ENCODE measurements around the gene IL34. TPM values are rescaled to one million over a fixed set of nuclear protein-coding genes. Genes with fewer than 3 reads are reported as not detected.
"Not testable (repeated sequence)": the region's sequence is repeated elsewhere in the genome, so short reads cannot be mapped to it uniquely, and the experiment has no call there.

Gene IL34
- total RNA-seq, 2 donors from 2014 or later: 0.39 to 2.2 TPM

- no peak for DNase-seq (ENCODE audit: low spot score)
- no peak for TF ChIP-seq CTCF (IDR thresholded peaks at IDR 0.05)
- no peak overlapping the region for H3K4me3 ChIP-seq
- H3K4me1 ChIP-seq: no peaks in the 10 kb centered on the region
- peaks cover 0 to 7% of the 10 kb centered on the region in 2 donors for H3K9me3 ChIP-seq
- no peak overlapping the region for H3K27ac ChIP-seq
- H3K27me3 ChIP-seq: no peaks in the 10 kb centered on the region
- no peaks in the 10 kb centered on the region for H3K36me3 ChIP-seq
These were observed 18.7 kb upstream of the IL34 start for GRCh38 chr16:70627696-70628095.

- no peaks in the 10 kb centered on the region for H3K4me1 ChIP-seq
- TF ChIP-seq CTCF (IDR thresholded peaks at IDR 0.05): no peak
- no peak overlapping the region for H3K4me3 ChIP-seq
- H3K27me3 ChIP-seq: no peaks in the 10 kb centered on the region
- H3K27ac ChIP-seq: no peak overlapping the region
- DNase-seq (ENCODE audit: low spot score): no peak
- no peaks in the 10 kb centered on the region for H3K36me3 ChIP-seq
- peaks cover 0 to 7% of the 10 kb centered on the region in 2 donors for H3K9me3 ChIP-seq
These were observed 15.2 kb upstream of the IL34 start for GRCh38 chr16:70630960-70631745.

GRCh38 chr16:70632273-70632672 lies 14.1 kb upstream of the IL34 start:
- no peak overlapping the region for H3K27ac ChIP-seq
- no peak for DNase-seq (ENCODE audit: low spot score)
- H3K4me1 ChIP-seq: no peaks in the 10 kb centered on the region
- H3K9me3 ChIP-seq: peaks cover 0 to 7% of the 10 kb centered on the region in 2 donors
- no peaks in the 10 kb centered on the region for H3K27me3 ChIP-seq
- no peaks in the 10 kb centered on the region for H3K36me3 ChIP-seq
- no peak for TF ChIP-seq CTCF (IDR thresholded peaks at IDR 0.05)
- no peak overlapping the region for H3K4me3 ChIP-seq

- not testable (repeated sequence) for H3K4me1 ChIP-seq; H3K27ac ChIP-seq; H3K36me3 ChIP-seq; H3K27me3 ChIP-seq; H3K9me3 ChIP-seq; DNase-seq (ENCODE audit: low spot score); H3K4me3 ChIP-seq
These were observed 12.7 kb upstream of the IL34 start for GRCh38 chr16:70633617-70634016.

- DNase-seq (ENCODE audit: low spot score): no peak
- no peak overlapping the region for H3K4me3 ChIP-seq
- peaks cover 0 to 7% of the 10 kb centered on the region in 2 donors for H3K9me3 ChIP-seq
- H3K27me3 ChIP-seq: no peaks in the 10 kb centered on the region
- TF ChIP-seq CTCF (IDR thresholded peaks at IDR 0.05): no peak
- H3K36me3 ChIP-seq: no peaks in the 10 kb centered on the region
- H3K27ac ChIP-seq: no peak overlapping the region
- peaks cover 0 to 5% of the 10 kb centered on the region in 2 donors for H3K4me1 ChIP-seq
These were observed 11.5 kb upstream of the IL34 start for GRCh38 chr16:70634861-70635260.

GRCh38 chr16:70635336-70636016 lies 10.9 kb upstream of the IL34 start:
- peaks cover 0 to 5% of the 10 kb centered on the region in 2 donors for H3K4me1 ChIP-seq
- H3K27me3 ChIP-seq: no peaks in the 10 kb centered on the region
- H3K27ac ChIP-seq: no peak overlapping the region
- DNase-seq (ENCODE audit: low spot score): no peak
- H3K9me3 ChIP-seq: peaks cover 0 to 7% of the 10 kb centered on the region in 2 donors
- H3K36me3 ChIP-seq: no peaks in the 10 kb centered on the region
- no peak for TF ChIP-seq CTCF (IDR thresholded peaks at IDR 0.05)
- no peak overlapping the region for H3K4me3 ChIP-seq
